GM12873 (cell line): ENCODE results near the gene PLSCR3.

Source experiments
- CTCF ChIP-seq: IDR thresholded peaks from 2 replicates; pipeline ENCODE4 v1.5.1; 2012; ENCODE audit warnings: low read depth, mild to moderate bottlenecking, moderate library complexity, low read length, control low read depth; ENCODE audit not compliant: insufficient read depth; ENCODE audit errors: missing control alignments

Gene PLSCR3

GRCh38 chr17:7356756-7357155 lies 37.6 kb downstream of the PLSCR3 start:
- no peak for TF ChIP-seq CTCF

- peak; percentile 97 for TF ChIP-seq CTCF
Observed at GRCh38 chr17:7356072-7356549, 38.2 kb downstream of the PLSCR3 start.

- TF ChIP-seq CTCF, result no peak
Observed at GRCh38 chr17:7355573-7355972, 38.8 kb downstream of the PLSCR3 start.

- TF ChIP-seq CTCF, result no peak
Observed at GRCh38 chr17:7355053-7355452, 39.3 kb downstream of the PLSCR3 start, which contains the start of gene TMEM95. Gene TMEM95, plus strand, starts transcription at chr17:7355156. Its CDS starts 49 bp downstream, at chr17:7355205.

- no peak for TF ChIP-seq CTCF
Observed at GRCh38 chr17:7354262-7354843, 40.0 kb downstream of the PLSCR3 start.

GRCh38 chr17:7352910-7353635 lies 41.3 kb downstream of the PLSCR3 start:
- TF ChIP-seq CTCF, result no peak

GRCh38 chr17:7352503-7352889 lies 41.8 kb downstream of the PLSCR3 start:
- TF ChIP-seq CTCF, result peak; percentile 60
